Measurements from ENCODE around the gene SLC12A5.
"Not testable (repeated sequence)": the region's sequence is repeated elsewhere in the genome, so short reads cannot be mapped to it uniquely, and the experiment has no call there.

The SLC12A5 gene

GRCh38 chr20:45995495-45996097 lies 33.4 kb upstream of the SLC12A5 start:
- H3K9me3 ChIP-seq (ENCODE audit: control insufficient read depth, low read length); H3K4me3 ChIP-seq (ENCODE audit: insufficient read depth, low read depth, low read length); H3K27ac ChIP-seq (ENCODE audit: insufficient read depth, low read depth, low read length, poor library complexity, severe bottlenecking); H3K27me3 ChIP-seq (ENCODE audit: control insufficient read depth, insufficient read depth, low read length, poor library complexity, severe bottlenecking); H3K4me1 ChIP-seq (ENCODE audit: control insufficient read depth, insufficient read depth, low read length); H3K36me3 ChIP-seq (ENCODE audit: control insufficient read depth, insufficient read depth, low read length): not testable (repeated sequence)
- WGBS, 2 experiments, result 81 to 87% methylated on average over 6 of the region's 6 CpGs

DNA sequence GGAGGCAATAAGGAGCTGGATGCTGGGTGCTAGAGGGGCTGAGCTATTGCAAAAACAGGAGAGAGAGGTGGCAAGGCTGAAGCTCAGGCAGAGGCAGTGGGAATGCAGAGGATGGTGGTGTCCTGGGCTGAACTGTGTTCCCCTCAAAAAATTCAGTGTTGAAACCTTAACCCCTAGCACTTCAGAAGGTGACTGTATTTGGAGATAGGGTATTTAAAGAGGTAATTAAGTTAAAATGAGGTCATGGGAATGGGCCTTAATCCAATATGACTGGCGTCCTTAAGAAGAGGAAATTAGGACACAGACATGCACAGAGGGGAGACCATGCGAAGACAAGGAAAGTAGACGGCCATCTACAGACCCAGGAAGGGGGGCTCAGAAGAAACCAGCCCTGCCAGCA lies 31.8 kb upstream of the SLC12A5 start:
- WGBS, 2 experiments, result 86 to 92% methylated on average over 3 of the region's 3 CpGs

GRCh38 chr20:45998337-45998736 lies 30.7 kb upstream of the SLC12A5 start:
- Histone ChIP-seq H3K4me1 (ENCODE audit: control insufficient read depth, insufficient read depth, low read length) (peaks cover 7% of the 10 kb centered on the region), H3K27me3 (ENCODE audit: control insufficient read depth, insufficient read depth, low read length, poor library complexity, severe bottlenecking) (no peaks in the 10 kb centered on the region), H3K36me3 (ENCODE audit: control insufficient read depth, insufficient read depth, low read length) (no peaks in the 10 kb centered on the region), H3K27ac (ENCODE audit: insufficient read depth, low read depth, low read length, poor library complexity, severe bottlenecking) (no peak overlapping the region), H3K9me3 (ENCODE audit: control insufficient read depth, low read length) (no peaks in the 10 kb centered on the region), H3K4me3 (ENCODE audit: insufficient read depth, low read depth, low read length) (no peak overlapping the region)
- WGBS, 2 experiments, result 85 to 88% methylated on average over 2 of the region's 2 CpGs

More for the DNA sequence above, 31.8 kb upstream of the SLC12A5 start:
- Histone ChIP-seq H3K27ac (ENCODE audit: insufficient read depth, low read depth, low read length, poor library complexity, severe bottlenecking) (no peak overlapping the region), H3K4me3 (ENCODE audit: insufficient read depth, low read depth, low read length) (no peak overlapping the region), H3K9me3 (ENCODE audit: control insufficient read depth, low read length) (no peaks in the 10 kb centered on the region), H3K27me3 (ENCODE audit: control insufficient read depth, insufficient read depth, low read length, poor library complexity, severe bottlenecking) (no peaks in the 10 kb centered on the region), H3K36me3 (ENCODE audit: control insufficient read depth, insufficient read depth, low read length) (no peaks in the 10 kb centered on the region), H3K4me1 (ENCODE audit: control insufficient read depth, insufficient read depth, low read length) (peaks cover 7% of the 10 kb centered on the region)

DNA sequence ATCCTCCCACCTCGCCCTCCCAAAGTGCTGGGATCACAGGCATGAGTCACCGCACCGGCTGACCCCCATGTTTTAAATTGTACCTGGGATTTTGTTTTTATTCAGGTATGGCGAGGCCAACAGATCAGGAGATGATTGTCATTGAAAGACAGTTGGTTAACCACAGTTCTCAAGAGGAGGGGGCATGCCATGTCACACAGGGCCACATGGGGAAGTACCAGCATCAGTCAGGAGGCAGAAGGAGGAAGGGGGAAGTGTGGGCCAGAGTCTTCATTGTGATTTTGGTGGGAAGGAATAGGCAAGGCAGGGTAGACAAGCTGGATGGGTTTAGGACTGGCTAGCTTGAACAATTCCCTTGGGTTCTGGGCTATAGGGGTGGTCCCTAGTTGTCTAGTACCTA lies 30.3 kb upstream of the SLC12A5 start:
- Histone ChIP-seq H3K27ac (ENCODE audit: insufficient read depth, low read depth, low read length, poor library complexity, severe bottlenecking) (no peak overlapping the region), H3K27me3 (ENCODE audit: control insufficient read depth, insufficient read depth, low read length, poor library complexity, severe bottlenecking) (no peaks in the 10 kb centered on the region), H3K36me3 (ENCODE audit: control insufficient read depth, insufficient read depth, low read length) (no peaks in the 10 kb centered on the region), H3K4me1 (ENCODE audit: control insufficient read depth, insufficient read depth, low read length) (peaks cover 7% of the 10 kb centered on the region), H3K4me3 (ENCODE audit: insufficient read depth, low read depth, low read length) (no peak overlapping the region), H3K9me3 (ENCODE audit: control insufficient read depth, low read length) (no peaks in the 10 kb centered on the region)
- WGBS, 2 experiments, result 91% methylated on average over 4 of the region's 4 CpGs

GRCh38 chr20:45999557-46000261 lies 29.3 kb upstream of the SLC12A5 start:
- peaks cover 7% of the 10 kb centered on the region for H3K4me1 ChIP-seq (ENCODE audit: control insufficient read depth, insufficient read depth, low read length)
- H3K27ac ChIP-seq (ENCODE audit: insufficient read depth, low read depth, low read length, poor library complexity, severe bottlenecking), result no peak overlapping the region
- H3K36me3 ChIP-seq (ENCODE audit: control insufficient read depth, insufficient read depth, low read length), result no peaks in the 10 kb centered on the region
- H3K4me3 ChIP-seq (ENCODE audit: insufficient read depth, low read depth, low read length), result no peak overlapping the region
- 84 to 95% methylated on average over 4 of the region's 4 CpGs for WGBS, 2 experiments
- no peaks in the 10 kb centered on the region for H3K27me3 ChIP-seq (ENCODE audit: control insufficient read depth, insufficient read depth, low read length, poor library complexity, severe bottlenecking)
- no peaks in the 10 kb centered on the region for H3K9me3 ChIP-seq (ENCODE audit: control insufficient read depth, low read length)

- no peaks in the 10 kb centered on the region for H3K9me3 ChIP-seq (ENCODE audit: control insufficient read depth, low read length)
- H3K27ac ChIP-seq (ENCODE audit: insufficient read depth, low read depth, low read length, poor library complexity, severe bottlenecking), result no peak overlapping the region
- no peaks in the 10 kb centered on the region for H3K27me3 ChIP-seq (ENCODE audit: control insufficient read depth, insufficient read depth, low read length, poor library complexity, severe bottlenecking)
- H3K4me3 ChIP-seq (ENCODE audit: insufficient read depth, low read depth, low read length), result no peak overlapping the region
- H3K36me3 ChIP-seq (ENCODE audit: control insufficient read depth, insufficient read depth, low read length), result no peaks in the 10 kb centered on the region
- WGBS, 2 experiments, result 74 to 77% methylated on average over 16 of the region's 16 CpGs
- H3K4me1 ChIP-seq (ENCODE audit: control insufficient read depth, insufficient read depth, low read length), result peaks cover 7% of the 10 kb centered on the region
Observed at GRCh38 chr20:46000262-46000996, 28.6 kb upstream of the SLC12A5 start.

DNA sequence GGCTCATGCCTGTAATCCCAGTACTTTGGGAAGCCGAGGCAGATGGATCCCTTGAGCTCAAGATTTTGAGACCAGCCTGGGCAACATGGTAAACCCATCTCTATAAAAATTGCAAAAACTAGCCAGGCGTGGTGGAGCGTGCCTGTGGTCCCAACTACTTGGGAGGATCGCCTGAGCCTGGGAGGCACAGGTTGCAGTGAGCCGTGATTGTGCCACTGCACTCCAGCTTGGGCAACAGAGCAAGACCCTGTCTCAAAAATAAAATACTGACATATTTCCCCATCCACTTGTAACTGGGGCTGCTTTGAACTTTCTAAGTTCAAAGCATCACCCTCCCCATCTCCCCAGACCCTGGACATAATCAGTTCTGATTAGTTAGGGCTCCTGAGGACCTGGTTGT lies 27.5 kb upstream of the SLC12A5 start:
- WGBS, 2 experiments, result 91 to 95% methylated on average over 5 of the region's 5 CpGs
- Histone ChIP-seq H3K4me3 (ENCODE audit: insufficient read depth, low read depth, low read length) (no peak overlapping the region), H3K27ac (ENCODE audit: insufficient read depth, low read depth, low read length, poor library complexity, severe bottlenecking) (no peak overlapping the region), H3K4me1 (ENCODE audit: control insufficient read depth, insufficient read depth, low read length) (peaks cover 7% of the 10 kb centered on the region), H3K9me3 (ENCODE audit: control insufficient read depth, low read length) (no peaks in the 10 kb centered on the region), H3K27me3 (ENCODE audit: control insufficient read depth, insufficient read depth, low read length, poor library complexity, severe bottlenecking) (no peaks in the 10 kb centered on the region), H3K36me3 (ENCODE audit: control insufficient read depth, insufficient read depth, low read length) (no peaks in the 10 kb centered on the region)

GRCh38 chr20:46002008-46002407 lies 27.0 kb upstream of the SLC12A5 start:
- no peaks in the 10 kb centered on the region for H3K27me3 ChIP-seq (ENCODE audit: control insufficient read depth, insufficient read depth, low read length, poor library complexity, severe bottlenecking)
- H3K4me1 ChIP-seq (ENCODE audit: control insufficient read depth, insufficient read depth, low read length), result peaks cover 7% of the 10 kb centered on the region
- 92 to 96% methylated on average over 2 to 3 of the region's 3 CpGs for WGBS, 2 experiments

DNA sequence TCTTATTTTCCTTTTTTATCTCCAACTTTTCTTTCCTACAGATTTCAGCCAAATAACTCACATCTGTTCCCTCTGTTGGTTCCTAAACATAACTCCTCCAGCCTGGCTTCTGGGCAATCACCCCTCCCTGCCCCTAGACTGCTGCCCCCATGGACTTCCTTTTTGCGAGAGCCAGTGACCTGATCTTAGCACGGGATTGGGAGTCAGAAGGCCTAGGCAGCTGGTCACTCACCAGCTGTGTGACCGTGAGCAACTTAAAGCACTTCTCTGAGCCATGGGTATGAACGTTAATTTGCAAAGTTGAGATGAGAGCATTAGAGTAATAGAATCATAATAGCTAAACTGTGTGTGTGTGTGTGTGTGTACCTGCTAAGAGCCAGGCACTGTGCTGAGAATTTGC lies 24.8 kb upstream of the SLC12A5 start:
- WGBS, 2 experiments, result 69 to 88% methylated on average over 4 of the region's 4 CpGs
- no peak overlapping the region for H3K27ac ChIP-seq (ENCODE audit: insufficient read depth, low read depth, low read length, poor library complexity, severe bottlenecking)
- no peaks in the 10 kb centered on the region for H3K36me3 ChIP-seq (ENCODE audit: control insufficient read depth, insufficient read depth, low read length)
- peaks cover 18% of the 10 kb centered on the region for H3K4me1 ChIP-seq (ENCODE audit: control insufficient read depth, insufficient read depth, low read length)
- no peak overlapping the region for H3K4me3 ChIP-seq (ENCODE audit: insufficient read depth, low read depth, low read length)
- H3K27me3 ChIP-seq (ENCODE audit: control insufficient read depth, insufficient read depth, low read length, poor library complexity, severe bottlenecking), result no peaks in the 10 kb centered on the region
- H3K9me3 ChIP-seq (ENCODE audit: control insufficient read depth, low read length), result no peaks in the 10 kb centered on the region

More at GRCh38 chr20:46002008-46002407, 27.0 kb upstream of the SLC12A5 start:
- no peaks in the 10 kb centered on the region for H3K36me3 ChIP-seq (ENCODE audit: control insufficient read depth, insufficient read depth, low read length)
- no peaks in the 10 kb centered on the region for H3K9me3 ChIP-seq (ENCODE audit: control insufficient read depth, low read length)
- H3K27ac ChIP-seq (ENCODE audit: insufficient read depth, low read depth, low read length, poor library complexity, severe bottlenecking), result no peak overlapping the region
- no peak overlapping the region for H3K4me3 ChIP-seq (ENCODE audit: insufficient read depth, low read depth, low read length)

DNA sequence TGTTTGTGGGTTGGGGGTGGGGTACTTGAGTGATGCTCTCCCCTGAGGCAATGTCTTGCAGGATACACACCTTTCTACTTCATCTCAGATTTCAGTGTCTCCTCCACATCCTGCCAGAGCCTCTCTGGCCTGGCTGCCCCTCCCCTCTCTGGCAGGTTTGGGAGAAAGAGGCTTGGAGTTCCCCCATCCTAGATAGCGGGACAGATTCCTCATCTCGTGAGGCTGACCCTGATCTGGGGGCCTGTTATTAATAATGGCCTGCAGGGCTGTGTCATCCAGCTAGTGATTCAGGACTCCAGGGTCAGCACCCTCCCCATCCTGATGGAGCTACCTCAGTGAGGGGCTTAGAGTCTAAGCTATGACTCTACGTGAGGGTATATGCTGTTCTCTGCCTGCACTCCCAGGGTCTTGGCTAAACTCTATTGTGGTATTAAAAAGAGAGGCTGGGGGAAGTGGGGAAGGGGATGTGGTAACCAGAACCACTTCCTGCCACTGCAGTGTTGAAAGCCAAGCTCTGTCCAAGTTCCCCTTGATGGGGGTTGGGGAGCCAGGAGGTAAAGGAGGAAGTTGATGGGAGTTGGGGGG lies 24.0 kb upstream of the SLC12A5 start:
- Histone ChIP-seq H3K27ac (ENCODE audit: insufficient read depth, low read depth, low read length, poor library complexity, severe bottlenecking) (no peak overlapping the region), H3K36me3 (ENCODE audit: control insufficient read depth, insufficient read depth, low read length) (no peaks in the 10 kb centered on the region), H3K9me3 (ENCODE audit: control insufficient read depth, low read length) (no peaks in the 10 kb centered on the region), H3K4me3 (ENCODE audit: insufficient read depth, low read depth, low read length) (no peak overlapping the region), H3K27me3 (ENCODE audit: control insufficient read depth, insufficient read depth, low read length, poor library complexity, severe bottlenecking) (no peaks in the 10 kb centered on the region), H3K4me1 (ENCODE audit: control insufficient read depth, insufficient read depth, low read length) (peaks cover 18% of the 10 kb centered on the region)
- 46 to 55% methylated on average over 3 of the region's 3 CpGs for WGBS, 2 experiments

Data from ectodermal cell (in vitro differentiated cells).